Kidney (tissue), 14 donors: ENCODE data around the gene ZNF423. TPM values are rescaled to one million over a fixed set of nuclear protein-coding genes. Genes with fewer than 3 reads are reported as not detected.

ENCODE experiments used
- DNase-seq, 5 donors: peaks; one replicate each; pipeline ENCODE4 v3.0.0-alpha.2; 2013 to 2020
- FAIRE-seq: peaks from 2 replicates; lab custom pipeline; 2012; peaks lifted over from hg19 to GRCh38; lab: Jason Lieb, UNC
- H3K27ac ChIP-seq, 2 donors: one replicate each; pipeline ENCODE4 v1.7.0; 2013; ENCODE audit warnings: low read depth in 2 of 2, low read length in 2 of 2, inconsistent platforms in 1 of 2
- H3K27me3 ChIP-seq: one replicate; pipeline ENCODE4 v1.7.1; 2013; ENCODE audit warnings: low read length, inconsistent platforms; ENCODE audit not compliant: control insufficient read depth, insufficient read depth
- H3K36me3 ChIP-seq, 3 donors: one replicate each; pipeline versions ENCODE4 v1.7.0 to v1.7.1; 2013; ENCODE audit warnings: low read length in 3 of 3, control low read depth in 1 of 3, inconsistent platforms in 1 of 3; ENCODE audit not compliant: insufficient read depth in 3 of 3, control insufficient read depth in 2 of 3
- H3K4me1 ChIP-seq, 3 donors: one replicate each; pipeline versions ENCODE4 v1.7.0 to v1.7.1; 2013; ENCODE audit warnings: low read length in 3 of 3, inconsistent platforms in 1 of 3, low read depth in 1 of 3; ENCODE audit not compliant: control insufficient read depth in 2 of 3, insufficient read depth in 2 of 3
- H3K4me3 ChIP-seq, 3 donors: one replicate each; pipeline versions ENCODE4 v1.7.0 to v1.8.1; 2013; ENCODE audit warnings: low read length in 3 of 3, control low read depth in 1 of 3, inconsistent platforms in 1 of 3
- H3K9ac ChIP-seq, 3 donors: one replicate each; pipeline versions ENCODE4 v1.7.0 to v1.7.1; 2013; ENCODE audit warnings: low read length in 3 of 3, control low read depth in 1 of 3, inconsistent platforms in 1 of 3
- H3K9me3 ChIP-seq, 3 donors: one replicate each; pipeline versions ENCODE4 v1.7.0 to v1.7.1; 2013; ENCODE audit warnings: low read length in 3 of 3, control low read depth in 1 of 3, inconsistent platforms in 1 of 3; ENCODE audit not compliant: control insufficient read depth in 2 of 3, insufficient read depth in 1 of 3
- CTCF ChIP-seq: IDR thresholded peaks from 3 replicates; pipeline ENCODE4 v1.5.1; 2012; ENCODE audit warnings: mild to moderate bottlenecking, moderate library complexity, borderline replicate concordance; ENCODE audit not compliant: insufficient read depth; ENCODE audit errors: extremely low read depth
- intact Hi-C: fragments of 100-400 bp; cut with DNase I; formaldehyde crosslinking; loops from one replicate; pipeline ENCODE4 v1.11.1; 2022
- polyA plus RNA-seq: library from polyadenylated mRNA; stranded (reverse); fragments of 350-450 nt; fragmentation: Illumina TruSeq; extraction: RNeasy Lipid Tissue Mini Kit (QIAGEN cat#74804); gene quantifications from one replicate; pipeline ENCODE4 v1.2.3, GENCODE V29; 2014; ENCODE audit warnings: low read depth, low replicate concordance; ENCODE audit not compliant: insufficient read depth
- total RNA-seq: library from RNA; stranded (reverse); fragmentation: NEBNext Ultra II Directional; extraction: Animal tissue kit (Norgen Biotek cat#: 25700); gene quantifications from one replicate; pipeline ENCODE4 v1.2.1, GENCODE V29; 2021
- donor health status: control.
- donor health status: control.
- donor health status: control.
- donor health status: control.
- donor health status: control.
- donor health status: DM: yes; HTN: yes; CAD: no.
- donor health status: Normal renal cell carcinoma (clear cell type).

ZNF423 gene
- total and polyA plus RNA-seq, 2 donors from 2014 or later, result 2.0 to 8.4 TPM

- FAIRE-seq (no peak), DNase-seq (no peak)
- H3K4me3 ChIP-seq, result no peak overlapping the region
- intact Hi-C loops, result no loop called here
- no peaks in the 10 kb centered on the region for H3K27me3 ChIP-seq
- H3K27ac ChIP-seq, result no peak overlapping the region
- H3K9me3 ChIP-seq, result no peaks in the 10 kb centered on the region
- H3K36me3 ChIP-seq, result no peaks in the 10 kb centered on the region
- TF ChIP-seq CTCF, result no peak
- no peak overlapping the region for H3K9ac ChIP-seq
- H3K4me1 ChIP-seq, result peaks cover 0 to 8% (median 6%) of the 10 kb centered on the region in 3 donors
Measured at GRCh38 chr16:49848530-49848929, 7.4 kb downstream of the ZNF423 start.

GRCh38 chr16:49846800-49847199 is 9.1 kb downstream of the ZNF423 start:
- TF ChIP-seq CTCF, result no peak
- intact Hi-C loops, result no loop called here
- Histone ChIP-seq H3K36me3 (no peaks in the 10 kb centered on the region), H3K9me3 (no peaks in the 10 kb centered on the region), H3K27me3 (no peaks in the 10 kb centered on the region), H3K27ac (no peak overlapping the region), H3K4me1 (peaks cover 0 to 6% (median 6%) of the 10 kb centered on the region in 3 donors), H3K4me3 (no peak overlapping the region), H3K9ac (no peak overlapping the region)
- no peak for DNase-seq
- no peak for FAIRE-seq

GRCh38 chr16:49844359-49844758 is 11.6 kb downstream of the ZNF423 start:
- no peaks in the 10 kb centered on the region for H3K36me3 ChIP-seq
- no peaks in the 10 kb centered on the region for H3K9me3 ChIP-seq
- no peak for TF ChIP-seq CTCF
- H3K4me3 ChIP-seq, result no peak overlapping the region
- intact Hi-C loops, result no loop called here
- no peaks in the 10 kb centered on the region for H3K4me1 ChIP-seq
- FAIRE-seq (no peak), DNase-seq (peak in 1 of 5 donors; percentile 4)
- H3K27me3 ChIP-seq, result no peaks in the 10 kb centered on the region
- H3K9ac ChIP-seq, result no peak overlapping the region
- no peak overlapping the region for H3K27ac ChIP-seq

- Histone ChIP-seq H3K4me1 (no peaks in the 10 kb centered on the region), H3K9me3 (no peaks in the 10 kb centered on the region), H3K27ac (no peak overlapping the region), H3K9ac (no peak overlapping the region), H3K36me3 (no peaks in the 10 kb centered on the region), H3K4me3 (no peak overlapping the region), H3K27me3 (no peaks in the 10 kb centered on the region)
- no peak for FAIRE-seq
- TF ChIP-seq CTCF, result no peak
- intact Hi-C loops, result no loop called here
- DNase-seq, result no peak
Measured at GRCh38 chr16:49843758-49844157, 12.2 kb downstream of the ZNF423 start.
